H1 (cell line): Measurements from ENCODE around the gene KIF26B. TPM values are rescaled to one million over a fixed set of nuclear protein-coding genes. Genes with fewer than 3 reads are reported as not detected.

Experiments used
- CTCF ChIA-PET: fragments of 300-600 bp; sonication (Branson Sonifier 250); formaldehyde crosslinking; loops from one replicate; lab custom pipeline; 2021; ENCODE audit not compliant: partially characterized antibody; lab: Charles Lee
- POLR2A ChIA-PET: fragments of 300-600 bp; sonication (Branson Sonifier 250); formaldehyde crosslinking; loops from one replicate; lab custom pipeline; 2021; ENCODE audit warnings: inconsistent platforms; ENCODE audit not compliant: partially characterized antibody; lab: Charles Lee
- DNase-seq, 2 experiments: peaks; one replicate each; pipeline versions ENCODE4 v3.0.0 to v3.0.0-alpha.2; 2010 to 2022; ENCODE audit warnings: low spot score in 2 of 2, low read depth in 1 of 2, mixed read lengths in 1 of 2
- FAIRE-seq: peaks from 2 replicates; lab custom pipeline; 2011; peaks lifted over from hg19 to GRCh38; lab: Jason Lieb, UNC
- H2AFZ ChIP-seq: 2 replicates; pipeline ENCODE4 v1.8.1; 2012; ENCODE audit warnings: low read length, inconsistent platforms
- H2AK5ac ChIP-seq: 2 replicates; pipeline ENCODE4 v1.6.1; 2013; ENCODE audit warnings: low read depth, low read length
- H2BK120ac ChIP-seq: replicated peaks from 2 replicates; pipeline ENCODE3; 2013; ENCODE audit warnings: low read depth, low read length, inconsistent platforms
- H2BK12ac ChIP-seq: 2 replicates; pipeline ENCODE4 v1.6.1; 2013; ENCODE audit warnings: low read depth, low read length
- H2BK15ac ChIP-seq: 2 replicates; pipeline ENCODE4 v1.6.1; 2013; ENCODE audit warnings: low read length
- H2BK20ac ChIP-seq: 2 replicates; pipeline ENCODE4 v1.6.1; 2013; ENCODE audit warnings: low read length
- H2BK5ac ChIP-seq: 2 replicates; pipeline ENCODE4 v1.6.1; 2013; ENCODE audit warnings: low read depth, low read length
- H3K14ac ChIP-seq: 2 replicates; pipeline ENCODE4 v1.6.1; 2013; ENCODE audit warnings: inconsistent platforms; ENCODE audit not compliant: insufficient read length
- H3K18ac ChIP-seq: 2 replicates; pipeline ENCODE4 v1.6.1; 2013; ENCODE audit warnings: low read length; ENCODE audit errors: extremely low read depth
- H3K23ac ChIP-seq: 2 replicates; pipeline ENCODE4 v1.6.1; 2013; ENCODE audit warnings: inconsistent platforms; ENCODE audit not compliant: insufficient read length
- H3K23me2 ChIP-seq: 2 replicates; pipeline ENCODE4 v1.6.1; 2013; ENCODE audit warnings: low read depth, low read length
- H3K27ac ChIP-seq: 2 replicates; pipeline ENCODE4 v1.6.1; 2011; ENCODE audit warnings: low read depth, low read length, inconsistent platforms
- H3K27me3 ChIP-seq, 4 experiments: replicated peaks in 1 of 4; 1 replicate in 1 of 4; 2 replicates in 3 of 4; pipeline versions ENCODE4 v1.6.1 to v1.8.1; 2011 to 2013; ENCODE audit warnings: low read length in 3 of 4, mild to moderate bottlenecking in 3 of 4, inconsistent platforms in 2 of 4, mixed read lengths in 2 of 4, moderate library complexity in 1 of 4; ENCODE audit not compliant: control insufficient read depth in 3 of 4, insufficient read depth in 3 of 4; ENCODE audit errors: extremely low read depth in 1 of 4
- H3K36me3 ChIP-seq, 4 experiments: 2 replicates each; pipeline versions ENCODE4 v1.6.1 to v1.8.1; 2011 to 2013; ENCODE audit warnings: mild to moderate bottlenecking in 4 of 4, low read length in 3 of 4, moderate library complexity in 2 of 4, control low read depth in 1 of 4, inconsistent platforms in 1 of 4; ENCODE audit not compliant: insufficient read depth in 4 of 4, control insufficient read depth in 2 of 4
- H3K4ac ChIP-seq: replicated peaks from 2 replicates; pipeline ENCODE3; 2013; ENCODE audit warnings: low read length, low read depth, mixed read lengths, inconsistent platforms; ENCODE audit not compliant: insufficient read length
- H3K4me1 ChIP-seq, 4 experiments: replicated peaks in 1 of 4; 1 replicate in 1 of 4; 2 replicates in 3 of 4; pipeline versions ENCODE4 v1.6.1 to v1.8.1; 2011 to 2013; ENCODE audit warnings: low read length in 3 of 4, inconsistent platforms in 2 of 4, mixed read lengths in 1 of 4; ENCODE audit not compliant: insufficient read depth in 4 of 4, control insufficient read depth in 3 of 4
- H3K4me2 ChIP-seq, 2 experiments: 2 replicates each; pipeline versions ENCODE4 v1.6.1 to v1.8.1; 2011 to 2013; ENCODE audit warnings: low read depth in 2 of 2, low read length in 2 of 2, control low read depth in 1 of 2, inconsistent platforms in 1 of 2, mild to moderate bottlenecking in 1 of 2; ENCODE audit not compliant: insufficient read depth in 1 of 2
- H3K4me3 ChIP-seq, 4 experiments: fragments of 200-600, 300-600 bp in 1 of 4; sonication (generic), shearing (Covaris generic), sonication (Bioruptor Twin) in 1 of 4; 2 replicates each; pipeline versions ENCODE4 v1.5.1 to v1.8.1; 2011 to 2016; ENCODE audit warnings: low read length in 4 of 4, low read depth in 3 of 4, control low read depth in 2 of 4, inconsistent platforms in 2 of 4, mild to moderate bottlenecking in 2 of 4, mixed read lengths in 1 of 4, moderate library complexity in 1 of 4; ENCODE audit not compliant: insufficient read depth in 2 of 4; ENCODE audit errors: extremely low read depth in 1 of 4
- H3K56ac ChIP-seq: replicated peaks from 2 replicates; pipeline ENCODE3; 2013; ENCODE audit warnings: low read depth, mild to moderate bottlenecking, mixed read lengths, low read length, inconsistent platforms; ENCODE audit not compliant: insufficient read length
- H3K79me1 ChIP-seq: 2 replicates; pipeline ENCODE4 v1.6.1; 2013; ENCODE audit warnings: low read depth, low read length, control low read depth
- H3K79me2 ChIP-seq, 2 experiments: 2 replicates each; pipeline versions ENCODE4 v1.6.1 to v1.8.1; 2012 to 2013; ENCODE audit warnings: low read length in 2 of 2, mild to moderate bottlenecking in 2 of 2, inconsistent platforms in 1 of 2; ENCODE audit not compliant: insufficient read depth in 2 of 2, control insufficient read depth in 1 of 2
- H3K9ac ChIP-seq, 4 experiments: replicated peaks in 1 of 4; 1 replicate in 1 of 4; 2 replicates in 3 of 4; pipeline versions ENCODE4 v1.6.1 to v1.8.1; 2011 to 2013; ENCODE audit warnings: low read depth in 3 of 4, low read length in 3 of 4, control low read depth in 2 of 4, mild to moderate bottlenecking in 2 of 4, moderate library complexity in 2 of 4, inconsistent platforms in 1 of 4; ENCODE audit errors: extremely low read depth in 1 of 4
- H3K9me3 ChIP-seq, 2 experiments: 2 replicates each; pipeline versions ENCODE4 v1.6.1 to v1.8.1; 2012 to 2013; ENCODE audit warnings: mild to moderate bottlenecking in 2 of 2, moderate library complexity in 2 of 2, control low read depth in 1 of 2, inconsistent platforms in 1 of 2, low read depth in 1 of 2, low read length in 1 of 2, mixed read lengths in 1 of 2; ENCODE audit not compliant: insufficient read depth in 2 of 2
- H4K20me1 ChIP-seq, 2 experiments: replicated peaks in 1 of 2; 2 replicates each; pipeline versions ENCODE3 to v1.8.1; 2011 to 2013; ENCODE audit warnings: inconsistent platforms in 2 of 2, low read length in 2 of 2, mild to moderate bottlenecking in 1 of 2; ENCODE audit not compliant: insufficient read depth in 2 of 2, control insufficient read depth in 1 of 2
- H4K5ac ChIP-seq: 2 replicates; pipeline ENCODE4 v1.6.1; 2013; ENCODE audit warnings: low read length, low read depth, mixed read lengths, inconsistent platforms; ENCODE audit not compliant: insufficient read length
- H4K8ac ChIP-seq: 2 replicates; pipeline ENCODE4 v1.8.0; 2013; ENCODE audit warnings: mild to moderate bottlenecking, moderate library complexity, low read length, inconsistent platforms; ENCODE audit not compliant: insufficient read depth; ENCODE audit errors: extremely low read depth
- H4K91ac ChIP-seq: replicated peaks from 2 replicates; pipeline ENCODE3; 2013; ENCODE audit warnings: low read length, mixed read lengths, inconsistent platforms; ENCODE audit not compliant: insufficient read length
- ASH2L ChIP-seq: fragments of 200-600, 300-600 bp; sonication (generic); IDR thresholded peaks from one replicate; pipeline ENCODE4 v1.7.1; 2017; ENCODE audit warnings: low read length
- ATF2 ChIP-seq: IDR thresholded peaks from 2 replicates; pipeline ENCODE4 v1.6.1; 2012; ENCODE audit warnings: low read length, inconsistent platforms
- BACH1 ChIP-seq: IDR thresholded peaks from 2 replicates; pipeline ENCODE4 v1.6.1; 2012; ENCODE audit warnings: low read length, improper control_type of control experiment
- BCL11A ChIP-seq, 2 experiments: IDR thresholded peaks; one replicate each; pipeline ENCODE4 v1.6.1; 2011; ENCODE audit warnings: low read depth in 2 of 2, low read length in 2 of 2, mild to moderate bottlenecking in 2 of 2
- BRCA1 ChIP-seq: IDR thresholded peaks from 2 replicates; pipeline ENCODE4 v1.6.1; 2012; ENCODE audit warnings: low read depth, low read length, improper control_type of control experiment
- EGR1 ChIP-seq: IDR thresholded peaks from 2 replicates; pipeline ENCODE4 v1.6.1; 2011; ENCODE audit warnings: low read depth, low read length, borderline replicate concordance
- FOSL1 ChIP-seq: IDR thresholded peaks from 2 replicates; pipeline ENCODE4 v1.6.1; 2011; ENCODE audit warnings: mild to moderate bottlenecking, low read depth, low read length, moderate library complexity; ENCODE audit not compliant: insufficient read depth
- KDM1A ChIP-seq: fragments of 200-600, 300-600 bp; sonication (generic); IDR thresholded peaks from 2 replicates; pipeline ENCODE4 v1.7.1; 2016; ENCODE audit warnings: mild to moderate bottlenecking, low read length, borderline replicate concordance
- MAX ChIP-seq: IDR thresholded peaks from 2 replicates; pipeline ENCODE4 v1.6.1; 2012; ENCODE audit warnings: inconsistent platforms
- POU5F1 ChIP-seq: IDR thresholded peaks from 2 replicates; pipeline ENCODE4 v1.6.1; 2011; ENCODE audit warnings: low read depth, mild to moderate bottlenecking, low read length, moderate library complexity
- RXRA ChIP-seq: IDR thresholded peaks from 2 replicates; pipeline ENCODE4 v1.6.1; 2011; ENCODE audit warnings: low read depth, mild to moderate bottlenecking, low read length, moderate library complexity; ENCODE audit not compliant: insufficient read depth
- SRF ChIP-seq: IDR thresholded peaks from 2 replicates; pipeline ENCODE4 v1.6.1; 2011; ENCODE audit warnings: mild to moderate bottlenecking, low read depth, low read length, moderate library complexity
- SUZ12 ChIP-seq: fragments of 200-600 bp; sonication (generic); IDR thresholded peaks from 2 replicates; pipeline ENCODE4 v1.6.1; 2012; ENCODE audit warnings: mild to moderate bottlenecking, inconsistent platforms, low read length, moderate library complexity, mixed read lengths
- WGBS, 2 experiments: shearing (Covaris generic) in 1 of 2; methylation state at CpG; one replicate each; pipeline versions ENCODE4 v1.1.6 to v1.1.7; 2013 to 2015; ENCODE audit warnings: low lambda C conversion rate in 2 of 2, mixed read lengths in 2 of 2, inconsistent platforms in 1 of 2, low coverage in 1 of 2, missing lambda C conversion rate in 1 of 2; ENCODE audit not compliant: insufficient replicate concordance in 2 of 2, insufficient coverage in 1 of 2, insufficient read length in 1 of 2; ENCODE audit errors: extremely low coverage in 1 of 2, missing lambda C conversion rate in 1 of 2; 5-methylcytosine and 5-hydroxymethylcytosine counted together
- polyA plus RNA-seq, 7 experiments: library from polyadenylated mRNA; depleted of rRNA in 3 of 7; stranded (reverse) in 5 of 7; unstranded in 2 of 7; fragments of >200 nt in 5 of 7; fragments of 200-250 nt in 2 of 7; gene quantifications; 1 replicate in 5 of 7; 2 replicates in 1 of 7; 4 replicates in 1 of 7; pipeline versions ENCODE4 v1.2.1 to v1.2.3, GENCODE V29; 2011 to 2013; ENCODE audit warnings: missing spikeins in 2 of 7, mixed read lengths in 2 of 7
- total RNA-seq: library from RNA; stranded (reverse); fragmentation: NEBNext Ultra II Directional; extraction: Animal tissue kit (Norgen Biotek cat#: 25700); gene quantifications from 2 replicates; pipeline ENCODE4 v1.2.1, GENCODE V29; 2021

KIF26B gene
- total and polyA plus RNA-seq, 2 of the 8 experiments (the other 6 are each of a cell fraction or from before 2014, with no cell fraction given): 0.06 to 0.28 TPM

- no peak for DNase-seq
- Histone ChIP-seq H3K18ac (no peak overlapping the region), H2BK5ac (no peak overlapping the region), H4K8ac (no peak overlapping the region), H3K27ac (no peak overlapping the region), H3K79me1 (no peaks in the 10 kb centered on the region)
- TF ChIP-seq FOSL1: no peak
- no peak for TF ChIP-seq BRCA1
- no peak for TF ChIP-seq KDM1A
- TF ChIP-seq MAX: no peak
- TF ChIP-seq ASH2L: no peak
- no peak for TF ChIP-seq BACH1
- TF ChIP-seq SUZ12: no peak
- no peak for TF ChIP-seq BCL11A (IDR thresholded peaks at IDR 0.05; ENCODE audit: low read depth in 2 of 2, low read length in 2 of 2)
- TF ChIP-seq ATF2: no peak
- no peak for TF ChIP-seq RXRA
- TF ChIP-seq POU5F1: no peak
- TF ChIP-seq SRF: no peak
- TF ChIP-seq EGR1: no peak
- TF ChIP-seq, all 59 proteins: peak for 0
- no peak overlapping the region for H4K5ac ChIP-seq
- WGBS, 2 experiments: 92% methylated on average over 4 of the region's 4 CpGs; no CpG with 5 or more reads in 1 of the 2 experiments
- no peaks in the 10 kb centered on the region for H3K79me2 ChIP-seq
- no peak overlapping the region for H3K4me3 ChIP-seq
- no peak overlapping the region for H2AFZ ChIP-seq
- ChIA-PET POLR2A (no interaction called here), CTCF (interaction anchor here (0.6 to 2.8 kb wide), 7 partner anchors 12 to 421 kb away, joined by 3 to 13 read pairs (median 4); no protein-coding TSS in a partner anchor)
- no peak overlapping the region for H2BK20ac ChIP-seq
- no peak overlapping the region for H3K23ac ChIP-seq
- H3K56ac ChIP-seq: no peak overlapping the region
- no peaks in the 10 kb centered on the region for H3K36me3 ChIP-seq
- H3K14ac ChIP-seq: no peak overlapping the region
- no peaks in the 10 kb centered on the region for H4K20me1 ChIP-seq
- H3K27me3 ChIP-seq: no peaks in the 10 kb centered on the region
- no peak overlapping the region for H2BK120ac ChIP-seq
- H3K9ac ChIP-seq: no peak overlapping the region
- FAIRE-seq: no peak
- no peak overlapping the region for H2AK5ac ChIP-seq
- H4K91ac ChIP-seq: no peak overlapping the region
- H3K23me2 ChIP-seq: no peaks in the 10 kb centered on the region
- H3K4ac ChIP-seq: no peak overlapping the region
- no peak overlapping the region for H3K4me2 ChIP-seq
- no peak overlapping the region for H2BK15ac ChIP-seq
- peaks cover 0 to 3% of the 10 kb centered on the region in 2 experiments; a peak in 1 of 4 replicates for H3K9me3 ChIP-seq
- H2BK12ac ChIP-seq: no peak overlapping the region
- H3K4me1 ChIP-seq: no peaks in the 10 kb centered on the region
Observed at GRCh38 chr1:245279346-245279745, 124.6 kb downstream of the KIF26B start.
